ENCODE data around the gene LAMP5.

DNA sequence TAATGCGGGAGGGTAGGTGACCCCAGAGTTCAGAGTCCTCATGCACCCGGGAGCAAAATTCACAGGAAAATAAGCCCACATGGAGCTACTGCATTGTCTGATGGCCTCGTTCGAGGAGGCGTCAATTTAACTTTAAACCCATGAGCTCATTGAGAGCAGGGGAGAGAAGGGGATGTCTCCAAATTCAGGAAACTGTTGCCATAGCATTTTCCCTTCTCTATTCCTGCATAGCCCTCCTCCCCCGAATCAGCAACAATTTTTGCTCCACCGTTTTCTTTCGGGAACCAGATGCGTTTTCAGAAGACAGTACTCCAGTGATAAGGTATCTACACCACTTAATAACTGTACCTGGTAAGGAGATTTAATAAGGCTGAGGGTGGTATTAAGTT is 324 bp upstream of the LAMP5 start:
- TF ChIP-seq, protein P1, sequence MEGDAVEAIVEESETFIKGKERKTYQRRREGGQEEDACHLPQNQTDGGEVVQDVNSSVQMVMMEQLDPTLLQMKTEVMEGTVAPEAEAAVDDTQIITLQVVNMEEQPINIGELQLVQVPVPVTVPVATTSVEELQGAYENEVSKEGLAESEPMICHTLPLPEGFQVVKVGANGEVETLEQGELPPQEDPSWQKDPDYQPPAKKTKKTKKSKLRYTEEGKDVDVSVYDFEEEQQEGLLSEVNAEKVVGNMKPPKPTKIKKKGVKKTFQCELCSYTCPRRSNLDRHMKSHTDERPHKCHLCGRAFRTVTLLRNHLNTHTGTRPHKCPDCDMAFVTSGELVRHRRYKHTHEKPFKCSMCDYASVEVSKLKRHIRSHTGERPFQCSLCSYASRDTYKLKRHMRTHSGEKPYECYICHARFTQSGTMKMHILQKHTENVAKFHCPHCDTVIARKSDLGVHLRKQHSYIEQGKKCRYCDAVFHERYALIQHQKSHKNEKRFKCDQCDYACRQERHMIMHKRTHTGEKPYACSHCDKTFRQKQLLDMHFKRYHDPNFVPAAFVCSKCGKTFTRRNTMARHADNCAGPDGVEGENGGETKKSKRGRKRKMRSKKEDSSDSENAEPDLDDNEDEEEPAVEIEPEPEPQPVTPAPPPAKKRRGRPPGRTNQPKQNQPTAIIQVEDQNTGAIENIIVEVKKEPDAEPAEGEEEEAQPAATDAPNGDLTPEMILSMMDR (conservative IDR thresholded peaks at IDR 0.05), result no peak
- TF ChIP-seq ZFX (IDR thresholded peaks at IDR 0.05), result no peak

Measured in C4-2B (cell line).